Activated CD4-positive, alpha-beta T cell treated with anti-CD3 and anti-CD28 coated beads for 36 hours (primary cell): Measurements from ENCODE around the gene RELL2. TPM values are rescaled to one million over a fixed set of nuclear protein-coding genes. Genes with fewer than 3 reads are reported as not detected.
"Not testable (repeated sequence)": the region's sequence is repeated elsewhere in the genome, so short reads cannot be mapped to it uniquely, and the experiment has no call there.

Experiments
- ATAC-seq: fragments of 200-7000 bp; cut with Tn5 transposase; one replicate; pipeline ENCODE4 v1.10.0; 2021; ENCODE audit warnings: mild to moderate bottlenecking, moderate library complexity
- CTCF ChIA-PET: fragments of 350-600 bp; sonication (Branson Sonifier 250); formaldehyde crosslinking; loops from one replicate; lab custom pipeline; 2021; ENCODE audit warnings: antibody characterized with exemption; lab: Charles Lee
- POLR2A ChIA-PET: fragments of 350-600 bp; sonication (Branson Sonifier 250); formaldehyde crosslinking; loops from one replicate; lab custom pipeline; 2021; ENCODE audit warnings: antibody characterized with exemption, inconsistent platforms; lab: Charles Lee
- DNase-seq: peaks from one replicate; pipeline ENCODE4 v3.0.0-alpha.2; 2020
- H3K27ac Mint-ChIP-seq: one replicate; pipeline ENCODE4 v1.8.0; 2021; ENCODE audit warnings: mixed read lengths
- H3K27me3 Mint-ChIP-seq: one replicate; pipeline ENCODE4 v1.8.0; 2021; ENCODE audit warnings: mixed read lengths
- H3K36me3 Mint-ChIP-seq: one replicate; pipeline ENCODE4 v1.8.0; 2021; ENCODE audit warnings: low read depth, mixed read lengths
- H3K4me1 Mint-ChIP-seq: one replicate; pipeline ENCODE4 v1.8.0; 2021; ENCODE audit warnings: mixed read lengths
- H3K4me3 Mint-ChIP-seq: one replicate; pipeline ENCODE4 v1.8.0; 2021; ENCODE audit warnings: mild to moderate bottlenecking, moderate library complexity, mixed read lengths
- H3K9me3 Mint-ChIP-seq: one replicate; pipeline ENCODE4 v1.8.0; 2021; ENCODE audit warnings: low read depth, mixed read lengths
- intact Hi-C, 2 experiments: fragments of 100-400 bp; cut with DNase I in 1 of 2; cut with micrococcal nuclease in 1 of 2; formaldehyde crosslinking; loops; one replicate each; pipeline versions ENCODE4 v1.14.2 to v1.15.1; 2022 to 2024; cut with DNase I, micrococcal nuclease
- total RNA-seq, 2 experiments: library from RNA; stranded (reverse); gene quantifications; one replicate each; pipeline ENCODE4 v1.2.3, GENCODE V29; 2021

Gene RELL2
- total RNA-seq, 2 experiments from 2014 or later: 24.3 to 27.8 TPM

- Mint-ChIP-seq H3K27me3 (no peaks in the 10 kb centered on the region), H3K9me3 (no peaks in the 10 kb centered on the region), H3K4me1 (peaks cover 86% of the 10 kb centered on the region), H3K27ac (peak overlapping the region; percentile 91), H3K4me3 (peak overlapping the region; percentile 55), H3K36me3 (peaks cover 13% of the 10 kb centered on the region)
- DNase-seq (peak; percentile 79), ATAC-seq (peak; percentile 90)
- intact Hi-C loops: loop anchor here (1.0 to 10.0 kb wide), 4 partner anchors 13 to 1219 kb away; partner anchors contain the start of gene DIAPH1 (in 1 of the 2)
- ChIA-PET CTCF (interaction anchor here (0.5 to 5.2 kb wide), 14 partner anchors 8 to 536 kb away, joined by 3 to 30 read pairs (median 4); partner anchors contain the start of gene DIAPH1), POLR2A (interaction anchor here (0.7 to 1.0 kb wide), 3 partner anchors 10 to 17 kb away, joined by 3 to 8 read pairs (median 3); no protein-coding TSS in a partner anchor)
Measured at GRCh38 chr5:141605523-141606277, 31.1 kb upstream of the RELL2 start.

GRCh38 chr5:141608046-141608445 lies 28.8 kb upstream of the RELL2 start:
- peaks cover 23% of the 10 kb centered on the region for H3K36me3 Mint-ChIP-seq
- ChIA-PET POLR2A (interaction anchor here (0.6 kb wide), 1 partner anchor 18 kb away, joined by 3 read pairs; no protein-coding TSS in a partner anchor), CTCF (interaction anchor here (0.7 to 5.2 kb wide), 6 partner anchors 9 to 44 kb away, joined by 3 to 30 read pairs (median 14); partner anchors contain the start of gene DIAPH1)
- H3K9me3 Mint-ChIP-seq: no peaks in the 10 kb centered on the region
- no peak overlapping the region for H3K4me3 Mint-ChIP-seq
- no peak for ATAC-seq
- H3K27ac Mint-ChIP-seq: peak overlapping the region; percentile 69
- no peaks in the 10 kb centered on the region for H3K27me3 Mint-ChIP-seq
- no peak for DNase-seq
- H3K4me1 Mint-ChIP-seq: peaks cover 86% of the 10 kb centered on the region
- intact Hi-C loops: loop anchor here in 1 of 2 experiments (10.0 kb wide), 1 partner anchor 1217 kb away; no protein-coding TSS in a partner anchor

GRCh38 chr5:141608557-141608956 lies 28.2 kb upstream of the RELL2 start:
- H3K27me3 Mint-ChIP-seq: no peaks in the 10 kb centered on the region
- ATAC-seq: no peak
- H3K9me3 Mint-ChIP-seq: no peaks in the 10 kb centered on the region
- H3K4me3 Mint-ChIP-seq: no peak overlapping the region
- intact Hi-C loops: loop anchor here in 1 of 2 experiments (10.0 kb wide), 1 partner anchor 1216 kb away; no protein-coding TSS in a partner anchor
- no peak for DNase-seq
- peaks cover 26% of the 10 kb centered on the region for H3K36me3 Mint-ChIP-seq
- peaks cover 86% of the 10 kb centered on the region for H3K4me1 Mint-ChIP-seq
- ChIA-PET CTCF (interaction anchor here (0.7 to 5.2 kb wide), 10 partner anchors 9 to 45 kb away, joined by 3 to 30 read pairs (median 4); partner anchors contain the start of gene DIAPH1), POLR2A (interaction anchor here (0.6 to 0.7 kb wide), 4 partner anchors 17 to 1140 kb away, joined by 3 to 11 read pairs (median 4); no protein-coding TSS in a partner anchor)
- H3K27ac Mint-ChIP-seq: peak overlapping the region; percentile 69

- no peak for DNase-seq
- peaks cover 85% of the 10 kb centered on the region for H3K4me1 Mint-ChIP-seq
- CTCF ChIA-PET: interaction anchor here (0.8 to 5.2 kb wide), 8 partner anchors 8 to 45 kb away, joined by 3 to 30 read pairs (median 6); partner anchors contain the start of gene DIAPH1
- H3K9me3 Mint-ChIP-seq: no peaks in the 10 kb centered on the region
- peak overlapping the region; percentile 69 for H3K27ac Mint-ChIP-seq
- H3K36me3 Mint-ChIP-seq: peaks cover 26% of the 10 kb centered on the region
- no peak for ATAC-seq
- intact Hi-C loops: loop anchor here in 1 of 2 experiments (10.0 kb wide), 1 partner anchor 1216 kb away; no protein-coding TSS in a partner anchor
- POLR2A ChIA-PET: interaction anchor here (0.6 to 0.7 kb wide), 3 partner anchors 30 to 1139 kb away, joined by 3 to 11 read pairs (median 5); no protein-coding TSS in a partner anchor
- H3K4me3 Mint-ChIP-seq: no peak overlapping the region
- H3K27me3 Mint-ChIP-seq: no peaks in the 10 kb centered on the region
Measured at GRCh38 chr5:141609044-141609443, 27.8 kb upstream of the RELL2 start.

- peak overlapping the region; percentile 86 for H3K27ac Mint-ChIP-seq
- H3K27me3 Mint-ChIP-seq, DNase-seq, ATAC-seq, POLR2A ChIA-PET, H3K9me3 Mint-ChIP-seq, H3K4me3 Mint-ChIP-seq: not testable (repeated sequence)
- H3K36me3 Mint-ChIP-seq: peaks cover 30% of the 10 kb centered on the region
- H3K4me1 Mint-ChIP-seq: peaks cover 85% of the 10 kb centered on the region
- CTCF ChIA-PET: interaction anchor here (1.1 to 5.2 kb wide), 4 partner anchors 9 to 22 kb away, joined by 3 to 30 read pairs (median 16); partner anchors contain the start of gene DIAPH1
- intact Hi-C loops: loop anchor here (10.0 kb wide), 3 partner anchors 495 to 1215 kb away; partner anchors contain the start of genes SRA1 (in 2 of the 2) and NDFIP1 (in 1 of the 2)
Measured at GRCh38 chr5:141609921-141610320, 26.9 kb upstream of the RELL2 start.

GRCh38 chr5:141611289-141611688 lies 25.5 kb upstream of the RELL2 start:
- POLR2A ChIA-PET: no interaction called here
- ATAC-seq (no peak), DNase-seq (no peak)
- peaks cover 36% of the 10 kb centered on the region for H3K36me3 Mint-ChIP-seq
- intact Hi-C loops: loop anchor here (10.0 kb wide), 2 partner anchors 494 to 1056 kb away; partner anchors contain the start of genes SRA1 (in 2 of the 2) and NDFIP1 (in 1 of the 2)
- no peak overlapping the region for H3K4me3 Mint-ChIP-seq
- H3K4me1 Mint-ChIP-seq: peaks cover 84% of the 10 kb centered on the region
- peak overlapping the region; percentile 78 for H3K27ac Mint-ChIP-seq
- CTCF ChIA-PET: interaction anchor here (1.0 kb wide), 1 partner anchor 12 kb away, joined by 3 read pairs; no protein-coding TSS in a partner anchor
- no peaks in the 10 kb centered on the region for H3K27me3 Mint-ChIP-seq
- H3K9me3 Mint-ChIP-seq: no peaks in the 10 kb centered on the region

GRCh38 chr5:141613344-141613743 lies 23.5 kb upstream of the RELL2 start:
- Mint-ChIP-seq H3K27me3 (no peaks in the 10 kb centered on the region), H3K4me1 (peaks cover 77% of the 10 kb centered on the region), H3K4me3 (peak overlapping the region; percentile 1), H3K36me3 (peaks cover 42% of the 10 kb centered on the region), H3K9me3 (no peaks in the 10 kb centered on the region), H3K27ac (peak overlapping the region; percentile 37)
- ChIA-PET CTCF (interaction anchor here (0.6 to 8.4 kb wide), 7 partner anchors 7 to 269 kb away, joined by 3 to 161 read pairs (median 6); partner anchors contain the start of genes HDAC3 and RELL2), POLR2A (no interaction called here)
- no peak for DNase-seq
- ATAC-seq: no peak
- intact Hi-C loops: loop anchor here (10.0 kb wide), 2 partner anchors 491 to 1059 kb away; partner anchors contain the start of genes SRA1 (in 2 of the 2) and NDFIP1 (in 1 of the 2)

GRCh38 chr5:141615991-141616720 lies 20.6 kb upstream of the RELL2 start:
- no peaks in the 10 kb centered on the region for H3K27me3 Mint-ChIP-seq
- no peaks in the 10 kb centered on the region for H3K9me3 Mint-ChIP-seq
- H3K36me3 Mint-ChIP-seq: peaks cover 43% of the 10 kb centered on the region
- intact Hi-C loops: loop anchor here (5.0 to 10.0 kb wide), 4 partner anchors 306 to 1061 kb away; partner anchors contain the start of genes SRA1 (in 2 of the 2), DELE1 (in 1 of the 2) and NDFIP1 (in 1 of the 2)
- ATAC-seq (no peak), DNase-seq (no peak)
- H3K27ac Mint-ChIP-seq: peak overlapping the region; percentile 98
- H3K4me3 Mint-ChIP-seq: peak overlapping the region; percentile 98
- ChIA-PET POLR2A (interaction anchor here (0.7 to 3.1 kb wide), 5 partner anchors 10 to 941 kb away, joined by 3 to 10 read pairs (median 6); partner anchors contain the start of genes HDAC3 and RELL2), CTCF (interaction anchor here (0.7 to 11.2 kb wide), 10 partner anchors 9 to 1083 kb away, joined by 3 to 261 read pairs (median 16); partner anchors contain the start of genes HDAC3 and RELL2)
- peaks cover 67% of the 10 kb centered on the region for H3K4me1 Mint-ChIP-seq

GRCh38 chr5:141617128-141617527 lies 19.7 kb upstream of the RELL2 start:
- intact Hi-C loops: loop anchor here (5.0 to 10.0 kb wide), 4 partner anchors 305 to 1062 kb away; partner anchors contain the start of genes SRA1 (in 2 of the 2), DELE1 (in 1 of the 2) and NDFIP1 (in 1 of the 2)
- peak overlapping the region; percentile 98 for H3K4me3 Mint-ChIP-seq
- H3K9me3 Mint-ChIP-seq: no peaks in the 10 kb centered on the region
- POLR2A ChIA-PET: interaction anchor here (0.8 to 3.1 kb wide), 5 partner anchors 11 to 24 kb away, joined by 3 to 10 read pairs (median 6); partner anchors contain the start of genes HDAC3 and RELL2
- ATAC-seq (no peak), DNase-seq (no peak)
- H3K27me3 Mint-ChIP-seq: no peaks in the 10 kb centered on the region
- H3K36me3 Mint-ChIP-seq: peaks cover 45% of the 10 kb centered on the region
- CTCF ChIA-PET: interaction anchor here (0.7 to 11.2 kb wide), 14 partner anchors 9 to 1082 kb away, joined by 3 to 261 read pairs (median 8); partner anchors contain the start of genes HDAC3, RELL2 and RNF14
- peak overlapping the region; percentile 98 for H3K27ac Mint-ChIP-seq
- H3K4me1 Mint-ChIP-seq: peaks cover 64% of the 10 kb centered on the region
